ENCODE results near the gene GNAQ. TPM values are rescaled to one million over a fixed set of nuclear protein-coding genes. Genes with fewer than 3 reads are reported as not detected.
A peak's percentile ranks its signal among the peaks of the same experiment; 100 is the strongest.

The GNAQ gene
- total RNA-seq (83.4 TPM), polyA plus RNA-seq (ENCODE audit: insufficient read depth, low read depth, low replicate concordance) (16.2 TPM)
- long read RNA-seq, donor 1, full-length matches to known transcripts: 10 of 10 reads
- long read RNA-seq, donor 1, partial matches to known transcripts: 0 of 10 reads
- long read RNA-seq, donor 1, other reads (novel, unspliced or antisense): 0 of 10 reads
- long read RNA-seq, donor 2, full-length matches to known transcripts: 7 of 7 reads
- long read RNA-seq, donor 2, partial matches to known transcripts: 0 of 7 reads
- long read RNA-seq, donor 2, other reads (novel, unspliced or antisense): 0 of 7 reads
- long read RNA-seq, donor 3, full-length matches to known transcripts: 6 of 6 reads
- long read RNA-seq, donor 3, partial matches to known transcripts: 0 of 6 reads
- long read RNA-seq, donor 3, other reads (novel, unspliced or antisense): 0 of 6 reads
- long read RNA-seq, donor 4, full-length matches to known transcripts: 15 of 20 reads
- long read RNA-seq, donor 4, partial matches to known transcripts: 5 of 20 reads
- long read RNA-seq, donor 4, other reads (novel, unspliced or antisense): 0 of 20 reads
- long read RNA-seq, donor 5: 0 reads
- long read RNA-seq, donor 6, full-length matches to known transcripts: 4 of 4 reads
- long read RNA-seq, donor 6, partial matches to known transcripts: 0 of 4 reads
- long read RNA-seq, donor 6, other reads (novel, unspliced or antisense): 0 of 4 reads
- long read RNA-seq, donor 7, full-length matches to known transcripts: 35 of 56 reads
- long read RNA-seq, donor 7, partial matches to known transcripts: 2 of 56 reads
- long read RNA-seq, donor 7, other reads (novel, unspliced or antisense): 19 of 56 reads
- long read RNA-seq, donor 8, full-length matches to known transcripts: 15 of 15 reads
- long read RNA-seq, donor 8, partial matches to known transcripts: 0 of 15 reads
- long read RNA-seq, donor 8, other reads (novel, unspliced or antisense): 0 of 15 reads
- long read RNA-seq, donor 9, full-length matches to known transcripts: 4 of 10 reads
- long read RNA-seq, donor 9, partial matches to known transcripts: 6 of 10 reads
- long read RNA-seq, donor 9, other reads (novel, unspliced or antisense): 0 of 10 reads
- long read RNA-seq, donor 10, full-length matches to known transcripts: 10 of 15 reads
- long read RNA-seq, donor 10, partial matches to known transcripts: 5 of 15 reads
- long read RNA-seq, donor 10, other reads (novel, unspliced or antisense): 0 of 15 reads

GRCh38 chr9:78031444-78031892, at the start of gene GNAQ:
GNAQ (minus strand) TSS chr9:78031811; CDS start chr9:78031235, 576 bp downstream.
- peak within 1 kb of the TSS; percentile 63 to 92 (median 89) for H3K9ac ChIP-seq (ENCODE audit: low read length in 3 of 3)
- H3K9me3 ChIP-seq (ENCODE audit: control insufficient read depth in 2 of 3, insufficient read depth in 1 of 3, low read length in 3 of 3): no peaks in the 10 kb centered on the region
- no peak for FAIRE-seq
- DNase-seq: peak in 2 of 5 donors; percentile 44 to 77
- H3K4me1 ChIP-seq (ENCODE audit: control insufficient read depth in 2 of 3, insufficient read depth in 2 of 3, low read depth in 1 of 3, low read length in 3 of 3): peaks cover 4 to 8% (median 7%) of the 10 kb centered on the region in 3 donors
- intact Hi-C loops (cut with DNase I): no loop called here
- no peaks in the 10 kb centered on the region for H3K36me3 ChIP-seq (ENCODE audit: control insufficient read depth in 2 of 3, insufficient read depth in 3 of 3, low read length in 3 of 3)
- peak within 1 kb of the TSS; percentile 70 to 94 (median 84) for H3K4me3 ChIP-seq (ENCODE audit: low read length in 3 of 3)
- H3K27me3 ChIP-seq (ENCODE audit: control insufficient read depth, insufficient read depth, low read length): no peaks in the 10 kb centered on the region
- peak within 1 kb of the TSS; percentile 94 to 95 for H3K27ac ChIP-seq (ENCODE audit: low read depth in 2 of 2, low read length in 2 of 2)
- TF ChIP-seq, protein P1, sequence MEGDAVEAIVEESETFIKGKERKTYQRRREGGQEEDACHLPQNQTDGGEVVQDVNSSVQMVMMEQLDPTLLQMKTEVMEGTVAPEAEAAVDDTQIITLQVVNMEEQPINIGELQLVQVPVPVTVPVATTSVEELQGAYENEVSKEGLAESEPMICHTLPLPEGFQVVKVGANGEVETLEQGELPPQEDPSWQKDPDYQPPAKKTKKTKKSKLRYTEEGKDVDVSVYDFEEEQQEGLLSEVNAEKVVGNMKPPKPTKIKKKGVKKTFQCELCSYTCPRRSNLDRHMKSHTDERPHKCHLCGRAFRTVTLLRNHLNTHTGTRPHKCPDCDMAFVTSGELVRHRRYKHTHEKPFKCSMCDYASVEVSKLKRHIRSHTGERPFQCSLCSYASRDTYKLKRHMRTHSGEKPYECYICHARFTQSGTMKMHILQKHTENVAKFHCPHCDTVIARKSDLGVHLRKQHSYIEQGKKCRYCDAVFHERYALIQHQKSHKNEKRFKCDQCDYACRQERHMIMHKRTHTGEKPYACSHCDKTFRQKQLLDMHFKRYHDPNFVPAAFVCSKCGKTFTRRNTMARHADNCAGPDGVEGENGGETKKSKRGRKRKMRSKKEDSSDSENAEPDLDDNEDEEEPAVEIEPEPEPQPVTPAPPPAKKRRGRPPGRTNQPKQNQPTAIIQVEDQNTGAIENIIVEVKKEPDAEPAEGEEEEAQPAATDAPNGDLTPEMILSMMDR (IDR thresholded peaks at IDR 0.05; ENCODE audit: borderline replicate concordance, extremely low read depth, insufficient read depth): no peak

GRCh38 chr9:78074385-78075291, 43.0 kb upstream of the GNAQ start:
- TF ChIP-seq, protein P1 (IDR thresholded peaks at IDR 0.05; ENCODE audit: borderline replicate concordance, extremely low read depth, insufficient read depth): no peak

GRCh38 chr9:78073722-78074121, 42.1 kb upstream of the GNAQ start:
- no peak overlapping the region for H3K9ac ChIP-seq (ENCODE audit: low read length in 3 of 3)
- DNase-seq: no peak
- no peak for FAIRE-seq

More at GRCh38 chr9:78074385-78075291, 43.0 kb upstream of the GNAQ start:
- DNase-seq (no peak), FAIRE-seq (no peak)
- H3K27me3 ChIP-seq (ENCODE audit: control insufficient read depth, insufficient read depth, low read length): no peaks in the 10 kb centered on the region
- no peaks in the 10 kb centered on the region for H3K9me3 ChIP-seq (ENCODE audit: control insufficient read depth in 2 of 3, insufficient read depth in 1 of 3, low read length in 3 of 3)
- H3K9ac ChIP-seq (ENCODE audit: low read length in 3 of 3): no peak overlapping the region
- intact Hi-C loops (cut with DNase I): no loop called here
- no peak overlapping the region for H3K27ac ChIP-seq (ENCODE audit: low read depth in 2 of 2, low read length in 2 of 2)
- H3K4me3 ChIP-seq (ENCODE audit: low read length in 3 of 3): no peak overlapping the region
- no peaks in the 10 kb centered on the region for H3K4me1 ChIP-seq (ENCODE audit: control insufficient read depth in 2 of 3, insufficient read depth in 2 of 3, low read depth in 1 of 3, low read length in 3 of 3)
- no peaks in the 10 kb centered on the region for H3K36me3 ChIP-seq (ENCODE audit: control insufficient read depth in 2 of 3, insufficient read depth in 3 of 3, low read length in 3 of 3)

More at GRCh38 chr9:78073722-78074121, 42.1 kb upstream of the GNAQ start:
- TF ChIP-seq, protein P1 (IDR thresholded peaks at IDR 0.05; ENCODE audit: borderline replicate concordance, extremely low read depth, insufficient read depth): no peak
- Histone ChIP-seq H3K36me3 (ENCODE audit: control insufficient read depth in 2 of 3, insufficient read depth in 3 of 3, low read length in 3 of 3) (no peaks in the 10 kb centered on the region), H3K27me3 (ENCODE audit: control insufficient read depth, insufficient read depth, low read length) (no peaks in the 10 kb centered on the region), H3K27ac (ENCODE audit: low read depth in 2 of 2, low read length in 2 of 2) (no peak overlapping the region), H3K4me3 (ENCODE audit: low read length in 3 of 3) (no peak overlapping the region), H3K4me1 (ENCODE audit: control insufficient read depth in 2 of 3, insufficient read depth in 2 of 3, low read depth in 1 of 3, low read length in 3 of 3) (no peaks in the 10 kb centered on the region), H3K9me3 (ENCODE audit: control insufficient read depth in 2 of 3, insufficient read depth in 1 of 3, low read length in 3 of 3) (no peaks in the 10 kb centered on the region)
- intact Hi-C loops (cut with DNase I): no loop called here
